Neural progenitor cell (in vitro differentiated cells): ENCODE results near the gene BLTP2. TPM values are rescaled to one million over a fixed set of nuclear protein-coding genes. Genes with fewer than 3 reads are reported as not detected.

ENCODE experiments used
- DNase-seq: peaks from one replicate; pipeline ENCODE4 v3.0.0-alpha.2; 2016; ENCODE audit warnings: low spot score
- H2AFZ ChIP-seq: fragments of 200-600 bp; sonication (generic); replicated peaks from 2 replicates; pipeline ENCODE4 v1.6.1; 2016; ENCODE audit warnings: antibody characterized with exemption
- H3F3A ChIP-seq: fragments of 200-600 bp; sonication (generic); 2 replicates; pipeline ENCODE4 v1.6.1; 2016; ENCODE audit warnings: antibody characterized with exemption, low read depth
- H3K27ac ChIP-seq: fragments of 200-600 bp; sonication (generic); 2 replicates; pipeline ENCODE4 v1.5.1; 2016; ENCODE audit warnings: mild to moderate bottlenecking
- H3K27me3 ChIP-seq: fragments of 200-600 bp; sonication (generic); 2 replicates; pipeline ENCODE4 v1.6.1; 2016; ENCODE audit warnings: mild to moderate bottlenecking, moderate library complexity
- H3K36me3 ChIP-seq: fragments of 200-600 bp; sonication (generic); 2 replicates; pipeline ENCODE4 v1.5.1; 2016
- H3K4me1 ChIP-seq: fragments of 200-600 bp; sonication (generic); 2 replicates; pipeline ENCODE4 v1.6.1; 2016; ENCODE audit warnings: mixed run types
- H3K4me2 ChIP-seq: fragments of 200-600 bp; sonication (generic); 2 replicates; pipeline ENCODE4 v1.6.1; 2016
- H3K4me3 ChIP-seq: fragments of 200-600 bp; sonication (generic); 2 replicates; pipeline ENCODE4 v1.5.1; 2016
- H3K79me2 ChIP-seq: fragments of 200-600 bp; sonication (generic); 2 replicates; pipeline ENCODE4 v1.6.1; 2016; ENCODE audit warnings: low read depth
- H3K9ac ChIP-seq: fragments of 200-600 bp; sonication (generic); 2 replicates; pipeline ENCODE4 v1.6.1; 2016
- H3K9me3 ChIP-seq: fragments of 200-600 bp; sonication (generic); 2 replicates; pipeline ENCODE4 v1.5.1; 2016; ENCODE audit warnings: low read depth
- H4K20me1 ChIP-seq: fragments of 200-600 bp; sonication (generic); 2 replicates; pipeline ENCODE4 v1.6.1; 2016; ENCODE audit warnings: low read depth
- H3K27ac Mint-ChIP-seq: 3 replicates; pipeline ENCODE4 v1.8.0; 2021; ENCODE audit warnings: mixed read lengths
- H3K27me3 Mint-ChIP-seq: 2 replicates; pipeline ENCODE4 v1.8.0; 2022; ENCODE audit warnings: low read depth, mild to moderate bottlenecking, inconsistent platforms, moderate library complexity, mixed read lengths; ENCODE audit not compliant: insufficient read depth
- H3K36me3 Mint-ChIP-seq: 3 replicates; pipeline ENCODE4 v1.8.0; 2021; ENCODE audit warnings: mixed read lengths
- H3K4me1 Mint-ChIP-seq: 3 replicates; pipeline ENCODE4 v1.8.0; 2021; ENCODE audit warnings: mixed read lengths
- H3K4me3 Mint-ChIP-seq: 3 replicates; pipeline ENCODE4 v1.8.0; 2021; ENCODE audit warnings: mild to moderate bottlenecking, moderate library complexity, mixed read lengths
- H3K9me3 Mint-ChIP-seq: 3 replicates; pipeline ENCODE4 v1.8.0; 2020; ENCODE audit warnings: mixed read lengths
- CTCF ChIP-seq: fragments of 200-600 bp; sonication (generic); IDR thresholded peaks from 2 replicates; pipeline ENCODE4 v1.5.1; 2017; ENCODE audit warnings: antibody characterized with exemption, mild to moderate bottlenecking
- EZH2 ChIP-seq: fragments of 200-600 bp; sonication (generic); IDR thresholded peaks from 2 replicates; pipeline ENCODE4 v1.6.1; 2017; ENCODE audit warnings: antibody characterized with exemption, mild to moderate bottlenecking, moderate library complexity
- EZH2phosphoT487 ChIP-seq: fragments of 200-600 bp; sonication (generic); IDR thresholded peaks from 2 replicates; pipeline ENCODE4 v1.6.1; 2017; ENCODE audit warnings: antibody characterized with exemption
- total RNA-seq: library from RNA; depleted of rRNA; stranded (reverse); fragments of >200 nt; gene quantifications from 2 replicates; pipeline ENCODE4 v1.2.3, GENCODE V29; 2015; ENCODE audit warnings: low replicate concordance

Gene BLTP2
- total RNA-seq, 1 donor from 2014 or later, result 130 TPM

DNA sequence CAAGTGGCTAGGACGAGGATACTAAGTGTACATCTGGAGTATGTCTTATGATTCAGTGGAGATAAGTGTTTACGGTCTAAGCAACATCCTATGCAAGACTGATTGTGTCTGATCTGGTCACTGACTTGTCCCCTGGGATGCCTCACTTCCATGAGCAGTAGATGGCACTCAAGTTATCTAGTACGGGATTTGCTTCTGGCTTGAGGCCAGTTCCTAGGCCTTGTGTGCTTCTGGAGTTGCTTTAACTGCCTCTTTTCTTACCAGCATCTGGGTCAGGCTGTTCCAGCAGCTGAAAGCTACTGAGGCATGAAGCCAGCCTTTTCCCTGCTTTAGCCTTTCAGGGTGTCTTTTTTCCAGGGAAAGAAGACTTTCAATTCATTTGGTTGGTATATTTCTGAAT lies 40.0 kb upstream of the BLTP2 start:
- Mint-ChIP-seq H3K4me1 (no peaks in the 10 kb centered on the region), H3K4me3 (no peak overlapping the region), H3K27ac (no peak overlapping the region), H3K9me3 (no peaks in the 10 kb centered on the region), H3K36me3 (peaks cover 47% of the 10 kb centered on the region), H3K27me3 (peaks cover 2% of the 10 kb centered on the region)
- Histone ChIP-seq H3K4me1 (no peaks in the 10 kb centered on the region), H2AFZ (no peak overlapping the region), H3K36me3 (peaks cover 20% of the 10 kb centered on the region), H3K27ac (no peak overlapping the region), H3K79me2 (no peaks in the 10 kb centered on the region), H3K9ac (no peak overlapping the region), H3K4me3 (no peak overlapping the region), H3K4me2 (no peak overlapping the region), H3K9me3 (no peaks in the 10 kb centered on the region), H3F3A (no peaks in the 10 kb centered on the region), H3K27me3 (no peaks in the 10 kb centered on the region), H4K20me1 (no peaks in the 10 kb centered on the region)
- TF ChIP-seq EZH2phosphoT487, result no peak
- TF ChIP-seq CTCF, result peak; percentile 5
- DNase-seq, result no peak

DNA sequence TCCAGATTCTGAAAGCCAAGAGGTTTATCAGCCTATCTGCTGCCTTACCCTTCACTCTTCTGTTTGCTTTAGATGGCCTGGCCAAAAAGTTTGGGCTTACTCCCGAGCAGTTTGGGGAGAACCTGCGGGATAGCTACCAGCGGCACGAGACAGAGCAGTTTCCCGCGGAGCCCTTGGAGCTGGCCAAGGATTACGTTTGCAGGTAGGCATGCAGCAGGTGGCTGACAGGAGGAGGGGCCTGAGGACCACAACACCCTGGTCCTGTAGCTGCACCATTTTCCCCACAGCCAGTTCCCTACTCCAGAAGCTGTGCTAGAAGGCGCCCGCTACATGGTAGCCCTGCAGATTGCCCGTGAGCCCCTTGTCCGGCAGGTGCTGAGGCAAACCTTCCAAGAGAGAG lies 37.7 kb upstream of the BLTP2 start:
- H3K4me3 ChIP-seq, result no peak overlapping the region
- DNase-seq, result no peak
- H3F3A ChIP-seq, result no peaks in the 10 kb centered on the region
- Mint-ChIP-seq H3K4me3 (no peak overlapping the region), H3K9me3 (no peaks in the 10 kb centered on the region), H3K27me3 (peaks cover 2% of the 10 kb centered on the region), H3K36me3 (peaks cover 31% of the 10 kb centered on the region), H3K27ac (no peak overlapping the region), H3K4me1 (no peaks in the 10 kb centered on the region)
- H3K4me1 ChIP-seq, result no peaks in the 10 kb centered on the region
- H3K79me2 ChIP-seq, result no peaks in the 10 kb centered on the region
- no peaks in the 10 kb centered on the region for H3K36me3 ChIP-seq
- no peak overlapping the region for H3K4me2 ChIP-seq
- H3K9me3 ChIP-seq, result no peaks in the 10 kb centered on the region
- H2AFZ ChIP-seq, result no peak overlapping the region
- H3K9ac ChIP-seq, result no peak overlapping the region
- TF ChIP-seq EZH2phosphoT487 (no peak), EZH2 (no peak), CTCF (no peak)
- H4K20me1 ChIP-seq, result no peaks in the 10 kb centered on the region
- no peaks in the 10 kb centered on the region for H3K27me3 ChIP-seq
- no peak overlapping the region for H3K27ac ChIP-seq

DNA sequence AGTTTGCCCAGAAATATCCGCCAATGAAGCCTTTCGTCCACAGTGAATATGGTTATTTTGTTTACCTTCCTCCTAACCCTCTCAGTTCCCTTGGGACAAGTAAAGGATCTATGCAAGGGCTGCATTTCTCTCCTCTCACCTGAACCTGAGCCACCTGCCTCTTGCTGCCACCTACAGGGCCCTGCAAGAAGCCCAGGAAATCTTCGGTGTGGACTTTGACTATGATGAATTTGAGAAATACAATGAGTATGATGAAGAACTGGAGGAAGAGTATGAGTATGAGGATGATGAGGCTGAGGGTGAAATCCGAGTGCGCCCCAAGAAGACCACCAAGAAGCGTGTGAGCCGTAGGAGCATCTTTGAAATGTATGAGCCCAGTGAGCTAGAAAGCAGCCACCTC lies 31.0 kb upstream of the BLTP2 start:
- H3K4me3 Mint-ChIP-seq, result no peak overlapping the region
- no peaks in the 10 kb centered on the region for H3K27me3 Mint-ChIP-seq
- no peak for DNase-seq
- H3K4me2 ChIP-seq, result no peak overlapping the region
- H3K27me3 ChIP-seq, result no peaks in the 10 kb centered on the region
- H3K4me1 ChIP-seq, result no peaks in the 10 kb centered on the region
- H3K27ac Mint-ChIP-seq, result no peak overlapping the region
- H3F3A ChIP-seq, result no peaks in the 10 kb centered on the region
- no peaks in the 10 kb centered on the region for H4K20me1 ChIP-seq
- no peak overlapping the region for H3K9ac ChIP-seq
- H3K9me3 Mint-ChIP-seq, result no peaks in the 10 kb centered on the region
- no peaks in the 10 kb centered on the region for H3K4me1 Mint-ChIP-seq
- no peak overlapping the region for H3K4me3 ChIP-seq
- H3K36me3 ChIP-seq, result peaks cover 9% of the 10 kb centered on the region
- H3K27ac ChIP-seq, result no peak overlapping the region
- H2AFZ ChIP-seq, result no peak overlapping the region
- no peaks in the 10 kb centered on the region for H3K79me2 ChIP-seq
- H3K9me3 ChIP-seq, result no peaks in the 10 kb centered on the region
- TF ChIP-seq EZH2 (no peak), CTCF (peak; percentile 25)
- H3K36me3 Mint-ChIP-seq, result peaks cover 34% of the 10 kb centered on the region

DNA sequence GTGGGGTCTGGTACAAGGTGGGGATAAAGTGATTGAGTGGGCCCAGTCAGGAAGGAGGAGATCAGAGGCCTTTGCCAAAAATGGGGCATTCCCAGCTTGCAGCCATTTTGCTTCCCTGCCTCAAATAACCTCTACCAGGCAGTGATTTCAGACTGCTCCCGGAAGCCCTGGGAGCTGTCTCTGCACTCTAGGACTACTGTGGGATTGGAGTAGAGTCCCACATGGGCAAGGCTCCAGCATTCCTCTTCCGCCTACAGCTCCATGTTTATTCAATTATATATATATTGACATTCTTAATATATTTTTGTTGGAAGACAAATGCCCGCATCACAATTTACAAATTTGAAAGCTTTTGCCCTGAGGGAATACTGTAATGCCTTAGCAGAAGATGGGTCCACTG lies 30.5 kb upstream of the BLTP2 start:
- TF ChIP-seq EZH2phosphoT487 (no peak), CTCF (no peak), EZH2 (no peak)
- H3K4me3 ChIP-seq, result no peak overlapping the region
- H3F3A ChIP-seq, result no peaks in the 10 kb centered on the region
- Mint-ChIP-seq H3K27me3 (no peaks in the 10 kb centered on the region), H3K4me3 (no peak overlapping the region), H3K27ac (no peak overlapping the region), H3K36me3 (peaks cover 37% of the 10 kb centered on the region), H3K9me3 (no peaks in the 10 kb centered on the region), H3K4me1 (no peaks in the 10 kb centered on the region)
- H3K79me2 ChIP-seq, result peaks cover under 1% of the 10 kb centered on the region
- H3K9ac ChIP-seq, result no peak overlapping the region
- H3K27me3 ChIP-seq, result no peaks in the 10 kb centered on the region
- H3K9me3 ChIP-seq, result no peaks in the 10 kb centered on the region
- H3K4me2 ChIP-seq, result no peak overlapping the region
- no peaks in the 10 kb centered on the region for H3K4me1 ChIP-seq
- H2AFZ ChIP-seq, result no peak overlapping the region
- H4K20me1 ChIP-seq, result peaks cover under 1% of the 10 kb centered on the region
- DNase-seq, result no peak
- peaks cover 9% of the 10 kb centered on the region for H3K36me3 ChIP-seq
- no peak overlapping the region for H3K27ac ChIP-seq
